Measurements from ENCODE around the gene ARVCF. TPM values are rescaled to one million over a fixed set of nuclear protein-coding genes. Genes with fewer than 3 reads are reported as not detected.

ARVCF gene
- total and polyA plus RNA-seq, 9 of the 15 experiments (the other 6 are each of a cell fraction or from before 2014, with no cell fraction given) = 0.03 to 97.4 (median 15.6) TPM

- TF ChIP-seq REST (IDR thresholded peaks at IDR 0.05; ENCODE audit: borderline replicate concordance) (peak; percentile 68; the same call in 1 of the 2 replicates), REST (CRISPR knock-in tag; IDR thresholded peaks at IDR 0.05; ENCODE audit: low read depth) (peak; percentile 88), KLF6 (CRISPR knock-in tag; IDR thresholded peaks at IDR 0.05; ENCODE audit: borderline replicate concordance) (no peak), SMC3 (conservative IDR thresholded peaks at IDR 0.05; ENCODE audit: insufficient read depth, low read depth, low read length) (0 out of 2 replicates have a peak, but pooled peaks have one; percentile 4), NR1H2 (CRISPR knock-in tag; IDR thresholded peaks at IDR 0.05) (no peak), CHD2 (IDR thresholded peaks at IDR 0.05; ENCODE audit: low read depth, low read length) (no peak), SREBF2 (CRISPR knock-in tag; IDR thresholded peaks at IDR 0.05) (no peak), ZC3H11A (IDR thresholded peaks at IDR 0.05; ENCODE audit: low read depth, low read length) (peak; percentile 75; the same call in 1 of the 2 replicates), DLX4 (CRISPR knock-in tag; IDR thresholded peaks at IDR 0.05) (no peak), HNRNPLL (IDR thresholded peaks at IDR 0.05; ENCODE audit: low read depth, low read length, poor library complexity, severe bottlenecking) (peak; percentile 27), NONO (IDR thresholded peaks at IDR 0.05; ENCODE audit: low read depth in 2 of 2, low read length in 1 of 2) (no peak), HNRNPUL1 (IDR thresholded peaks at IDR 0.05; ENCODE audit: low read length) (no peak), SMARCC2 (IDR thresholded peaks at IDR 0.05; ENCODE audit: low read depth) (no peak; the same call in 1 of the 2 replicates), ZNF212 (CRISPR knock-in tag; IDR thresholded peaks at IDR 0.05) (no peak; the same call in 1 of the 2 replicates), CSDE1 (IDR thresholded peaks at IDR 0.05) (no peak), TGIF2 (CRISPR knock-in tag; IDR thresholded peaks at IDR 0.05) (no peak)
- TF ChIP-seq, protein P1, sequence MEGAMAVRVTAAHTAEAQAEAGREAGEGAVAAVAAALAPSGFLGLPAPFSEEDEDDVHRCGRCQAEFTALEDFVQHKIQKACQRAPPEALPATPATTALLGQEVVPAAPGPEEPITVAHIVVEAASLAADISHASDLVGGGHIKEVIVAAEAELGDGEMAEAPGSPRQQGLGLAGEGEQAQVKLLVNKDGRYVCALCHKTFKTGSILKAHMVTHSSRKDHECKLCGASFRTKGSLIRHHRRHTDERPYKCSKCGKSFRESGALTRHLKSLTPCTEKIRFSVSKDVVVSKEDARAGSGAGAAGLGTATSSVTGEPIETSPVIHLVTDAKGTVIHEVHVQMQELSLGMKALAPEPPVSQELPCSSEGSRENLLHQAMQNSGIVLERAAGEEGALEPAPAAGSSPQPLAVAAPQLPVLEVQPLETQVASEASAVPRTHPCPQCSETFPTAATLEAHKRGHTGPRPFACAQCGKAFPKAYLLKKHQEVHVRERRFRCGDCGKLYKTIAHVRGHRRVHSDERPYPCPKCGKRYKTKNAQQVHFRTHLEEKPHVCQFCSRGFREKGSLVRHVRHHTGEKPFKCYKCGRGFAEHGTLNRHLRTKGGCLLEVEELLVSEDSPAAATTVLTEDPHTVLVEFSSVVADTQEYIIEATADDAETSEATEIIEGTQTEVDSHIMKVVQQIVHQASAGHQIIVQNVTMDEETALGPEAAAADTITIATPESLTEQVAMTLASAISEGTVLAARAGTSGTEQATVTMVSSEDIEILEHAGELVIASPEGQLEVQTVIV (CRISPR knock-in tag; IDR thresholded peaks at IDR 0.05; ENCODE audit: borderline replicate concordance) = no peak
Observed at GRCh38 chr22:19986410-19987341, 29.9 kb downstream of the ARVCF start (continued).

Measured in K562 (cell line).